CD14-positive monocyte (primary cell): ENCODE measurements around the gene ANKRD65. TPM values are rescaled to one million over a fixed set of nuclear protein-coding genes. Genes with fewer than 3 reads are reported as not detected.
A peak's percentile ranks its signal among the peaks of the same experiment; 100 is the strongest.

Experiments
- DNase-seq, 3 donors: peaks; one replicate each; pipeline ENCODE4 v3.0.0-alpha.2; 2011 to 2022
- H2AFZ ChIP-seq: 2 replicates; pipeline ENCODE4 v1.6.0; 2012; ENCODE audit warnings: mild to moderate bottlenecking, low read depth, low read length, inconsistent platforms; ENCODE audit not compliant: insufficient read depth, poor library complexity, severe bottlenecking
- H3K27ac ChIP-seq, 2 donors: 1 replicate in 1 of 2; 2 replicates in 1 of 2; pipeline ENCODE4 v1.5.1; 2012 to 2013; ENCODE audit warnings: low read length in 2 of 2, control low read depth in 1 of 2, inconsistent platforms in 1 of 2, low read depth in 1 of 2, mild to moderate bottlenecking in 1 of 2
- H3K27me3 ChIP-seq, 2 donors: one replicate each; pipeline versions ENCODE4 v1.6.0 to v1.6.1; 2011 to 2013; ENCODE audit warnings: low read length in 2 of 2; ENCODE audit not compliant: control insufficient read depth in 2 of 2, insufficient read depth in 2 of 2
- H3K36me3 ChIP-seq, 2 donors: replicated peaks in 1 of 2; 1 replicate in 1 of 2; 2 replicates in 1 of 2; pipeline versions ENCODE4 v1.5.1 to v1.6.1; 2012 to 2013; ENCODE audit warnings: low read length in 2 of 2, control low read depth in 1 of 2, inconsistent platforms in 1 of 2, mild to moderate bottlenecking in 1 of 2; ENCODE audit not compliant: insufficient read depth in 2 of 2, control insufficient read depth in 1 of 2
- H3K4me1 ChIP-seq, 2 donors: 1 replicate in 1 of 2; 2 replicates in 1 of 2; pipeline versions ENCODE4 v1.5.1 to v1.6.1; 2012 to 2013; ENCODE audit warnings: low read length in 2 of 2, control low read depth in 1 of 2, inconsistent platforms in 1 of 2, mild to moderate bottlenecking in 1 of 2, moderate library complexity in 1 of 2; ENCODE audit not compliant: insufficient read depth in 2 of 2, control insufficient read depth in 1 of 2
- H3K4me2 ChIP-seq: replicated peaks from 2 replicates; pipeline ENCODE3; 2012; ENCODE audit warnings: low read length, moderate library complexity, mild to moderate bottlenecking; ENCODE audit not compliant: poor library complexity, severe bottlenecking; ENCODE audit errors: extremely low read depth
- H3K4me3 ChIP-seq, 3 experiments: fragments of 200-600 bp in 1 of 3; sonication (generic) in 1 of 3; replicated peaks in 1 of 3; 1 replicate in 2 of 3; 2 replicates in 1 of 3; pipeline ENCODE4 v1.5.1; 2011 to 2013; ENCODE audit warnings: low read length in 3 of 3, mild to moderate bottlenecking in 3 of 3, control low read depth in 2 of 3, low read depth in 2 of 3, inconsistent platforms in 1 of 3, moderate library complexity in 1 of 3
- H3K79me2 ChIP-seq: 2 replicates; pipeline ENCODE4 v1.6.0; 2012; ENCODE audit warnings: mild to moderate bottlenecking, control low read depth, inconsistent platforms, low read length, moderate library complexity; ENCODE audit not compliant: insufficient read depth
- H3K9ac ChIP-seq: 2 replicates; pipeline ENCODE4 v1.6.0; 2017; ENCODE audit warnings: low read length, mild to moderate bottlenecking; ENCODE audit not compliant: insufficient read depth, poor library complexity, severe bottlenecking
- H3K9me3 ChIP-seq, 2 donors: replicated peaks in 1 of 2; 1 replicate in 1 of 2; 2 replicates in 1 of 2; pipeline versions ENCODE4 v1.5.1 to v1.6.1; 2012 to 2013; ENCODE audit warnings: low read length in 2 of 2, control low read depth in 1 of 2; ENCODE audit not compliant: control insufficient read depth in 1 of 2, insufficient read depth in 1 of 2
- H4K20me1 ChIP-seq: 2 replicates; pipeline ENCODE4 v1.6.0; 2012; ENCODE audit warnings: mild to moderate bottlenecking, low read length, control low read depth, moderate library complexity; ENCODE audit not compliant: insufficient read depth
- H3K27ac Mint-ChIP-seq, 7 donors: one replicate each; pipeline ENCODE4 v1.8.0; 2020; ENCODE audit warnings: mild to moderate bottlenecking in 7 of 7, mixed read lengths in 7 of 7, moderate library complexity in 6 of 7, inconsistent platforms in 2 of 7
- H3K27me3 Mint-ChIP-seq, 3 donors: one replicate each; pipeline ENCODE4 v1.8.0; 2021 to 2022; ENCODE audit warnings: low read depth in 3 of 3, mild to moderate bottlenecking in 3 of 3, mixed read lengths in 3 of 3, moderate library complexity in 3 of 3, inconsistent platforms in 1 of 3
- H3K36me3 Mint-ChIP-seq, 2 donors: one replicate each; pipeline ENCODE4 v1.8.0; 2020; ENCODE audit warnings: mixed read lengths in 2 of 2, inconsistent platforms in 1 of 2, mild to moderate bottlenecking in 1 of 2
- H3K4me1 Mint-ChIP-seq: one replicate; pipeline ENCODE4 v1.8.0; 2020; ENCODE audit warnings: mild to moderate bottlenecking, mixed read lengths
- H3K4me3 Mint-ChIP-seq, 2 donors: one replicate each; pipeline ENCODE4 v1.8.0; 2020; ENCODE audit warnings: mild to moderate bottlenecking in 2 of 2, mixed read lengths in 2 of 2, moderate library complexity in 1 of 2
- H3K9me3 Mint-ChIP-seq, 7 donors: one replicate each; pipeline ENCODE4 v1.8.0; 2020 to 2022; ENCODE audit warnings: mixed read lengths in 7 of 7, mild to moderate bottlenecking in 6 of 7, moderate library complexity in 6 of 7, inconsistent platforms in 2 of 7
- WGBS: methylation state at CpG from one replicate; pipeline ENCODE4 v1.1.5; 2013; ENCODE audit warnings: missing lambda C conversion rate; ENCODE audit not compliant: insufficient coverage; 5-methylcytosine and 5-hydroxymethylcytosine counted together
- intact Hi-C, 2 donors: fragments of 100-400 bp; cut with micrococcal nuclease; formaldehyde crosslinking; loops; one replicate each; pipeline versions ENCODE4 v1.15.0 to v1.15.1; 2023
- polyA plus RNA-seq, 3 donors: library from polyadenylated mRNA; depleted of rRNA in 1 of 3; unstranded in 2 of 3; stranded (reverse) in 1 of 3; fragments of 300-500 nt in 2 of 3; fragments of >200 nt in 1 of 3; fragmentation: Illumina TruSeq in 2 of 3; gene quantifications; 1 replicate in 2 of 3; 2 replicates in 1 of 3; pipeline ENCODE4 v1.2.3, GENCODE V29; 2012 to 2021
- TF ChIP-seq, protein P1 (sequence below): fragments of 200-600 bp; IDR thresholded peaks from one replicate; pipeline ENCODE4 v1.8.0; 2022; ENCODE audit warnings: antibody characterized with exemption, mild to moderate bottlenecking

The ANKRD65 gene
- polyA plus RNA-seq, 3 donors: 0.04 TPM; not detected in 2

DNA sequence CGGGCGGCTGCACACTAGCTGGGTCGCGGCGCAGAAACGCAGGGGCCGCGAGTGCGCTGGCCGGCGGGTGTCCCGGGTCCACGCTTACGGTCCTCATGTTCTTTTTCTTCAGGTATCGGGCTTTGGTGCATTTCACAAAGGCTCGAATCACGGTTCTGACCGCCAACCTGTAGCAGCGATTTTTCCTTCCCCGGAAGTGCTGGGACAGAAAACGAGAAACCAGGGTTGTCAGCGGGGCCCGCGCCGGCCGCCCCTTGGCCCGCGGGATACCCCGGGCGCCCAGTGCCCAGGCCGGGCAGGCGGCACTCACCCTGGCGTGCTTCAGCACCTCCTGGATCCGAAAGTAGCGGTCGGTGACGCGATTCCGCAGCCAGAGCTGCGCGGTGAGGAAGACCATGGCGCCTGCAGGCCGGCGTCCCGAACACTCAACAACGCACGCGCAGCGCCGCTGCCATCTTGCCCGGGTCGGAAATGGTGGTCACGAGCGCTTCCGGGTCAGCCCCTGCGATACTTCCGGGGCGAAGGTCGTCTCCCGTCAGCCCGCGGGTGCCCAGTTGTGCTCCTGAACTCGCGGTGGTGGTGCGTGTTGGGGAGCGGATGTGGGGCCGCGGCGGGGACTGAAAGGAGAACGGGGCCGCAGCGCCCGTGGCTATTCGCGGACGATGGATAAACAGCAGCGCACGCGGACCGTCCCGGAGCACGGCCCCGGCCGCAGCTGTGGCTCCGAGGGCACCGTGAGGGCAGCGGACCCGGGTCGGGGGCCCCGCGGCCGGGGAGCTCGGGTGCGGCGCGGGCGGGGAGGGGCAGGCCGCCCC is 14.0 kb downstream of the ANKRD65 start, which contains the start of gene MRPL20:
Gene MRPL20, minus strand, starts transcription at position 473 of the 815 bp plus-strand sequence. Its CDS starts 76 bp downstream, at position 397.
- under 1% methylated on average over 97 of the region's 98 CpGs for WGBS
- peak within 1 kb of the TSS; percentile 88 for H2AFZ ChIP-seq
- peak within 1 kb of the TSS; percentile 73 to 99 (median 73) for H3K4me3 ChIP-seq
- H3K27ac ChIP-seq: peak within 1 kb of the TSS; percentile 51 to 94
- peak; percentile 94 to 95 (median 94) for DNase-seq
- H3K9me3 Mint-ChIP-seq: peaks cover 1 to 14% (median 7%) of the 10 kb centered on the region in 7 donors
- H3K27me3 ChIP-seq: no peaks in the 10 kb centered on the region
- peak within 1 kb of the TSS; percentile 96 for H3K9ac ChIP-seq
- H3K4me2 ChIP-seq: peak within 1 kb of the TSS; percentile 95
- peak within 1 kb of the TSS; percentile 80 to 95 (median 86) for H3K27ac Mint-ChIP-seq
- H3K4me1 ChIP-seq: peaks cover 17 to 23% of the 10 kb centered on the region in 2 donors
- peaks cover 17% of the 10 kb centered on the region for H4K20me1 ChIP-seq
- H3K4me1 Mint-ChIP-seq: peaks cover 21% of the 10 kb centered on the region
- H3K27me3 Mint-ChIP-seq: peaks cover 0 to 2% (median 0%) of the 10 kb centered on the region in 3 donors
- peaks cover 5 to 9% of the 10 kb centered on the region in 2 donors for H3K9me3 ChIP-seq
- intact Hi-C loops: loop anchor here in 1 of 2 donors (1.0 kb wide), 1 partner anchor 9 kb away; no protein-coding TSS in a partner anchor
- peaks cover 29 to 37% of the 10 kb centered on the region in 2 donors for H3K36me3 ChIP-seq
- H3K79me2 ChIP-seq: peaks cover 51% of the 10 kb centered on the region
- H3K36me3 Mint-ChIP-seq: peaks cover 31 to 47% of the 10 kb centered on the region in 2 donors
- H3K4me3 Mint-ChIP-seq: peak within 1 kb of the TSS; percentile 84 to 91
- TF ChIP-seq, protein P1, sequence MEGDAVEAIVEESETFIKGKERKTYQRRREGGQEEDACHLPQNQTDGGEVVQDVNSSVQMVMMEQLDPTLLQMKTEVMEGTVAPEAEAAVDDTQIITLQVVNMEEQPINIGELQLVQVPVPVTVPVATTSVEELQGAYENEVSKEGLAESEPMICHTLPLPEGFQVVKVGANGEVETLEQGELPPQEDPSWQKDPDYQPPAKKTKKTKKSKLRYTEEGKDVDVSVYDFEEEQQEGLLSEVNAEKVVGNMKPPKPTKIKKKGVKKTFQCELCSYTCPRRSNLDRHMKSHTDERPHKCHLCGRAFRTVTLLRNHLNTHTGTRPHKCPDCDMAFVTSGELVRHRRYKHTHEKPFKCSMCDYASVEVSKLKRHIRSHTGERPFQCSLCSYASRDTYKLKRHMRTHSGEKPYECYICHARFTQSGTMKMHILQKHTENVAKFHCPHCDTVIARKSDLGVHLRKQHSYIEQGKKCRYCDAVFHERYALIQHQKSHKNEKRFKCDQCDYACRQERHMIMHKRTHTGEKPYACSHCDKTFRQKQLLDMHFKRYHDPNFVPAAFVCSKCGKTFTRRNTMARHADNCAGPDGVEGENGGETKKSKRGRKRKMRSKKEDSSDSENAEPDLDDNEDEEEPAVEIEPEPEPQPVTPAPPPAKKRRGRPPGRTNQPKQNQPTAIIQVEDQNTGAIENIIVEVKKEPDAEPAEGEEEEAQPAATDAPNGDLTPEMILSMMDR: no peak

DNA sequence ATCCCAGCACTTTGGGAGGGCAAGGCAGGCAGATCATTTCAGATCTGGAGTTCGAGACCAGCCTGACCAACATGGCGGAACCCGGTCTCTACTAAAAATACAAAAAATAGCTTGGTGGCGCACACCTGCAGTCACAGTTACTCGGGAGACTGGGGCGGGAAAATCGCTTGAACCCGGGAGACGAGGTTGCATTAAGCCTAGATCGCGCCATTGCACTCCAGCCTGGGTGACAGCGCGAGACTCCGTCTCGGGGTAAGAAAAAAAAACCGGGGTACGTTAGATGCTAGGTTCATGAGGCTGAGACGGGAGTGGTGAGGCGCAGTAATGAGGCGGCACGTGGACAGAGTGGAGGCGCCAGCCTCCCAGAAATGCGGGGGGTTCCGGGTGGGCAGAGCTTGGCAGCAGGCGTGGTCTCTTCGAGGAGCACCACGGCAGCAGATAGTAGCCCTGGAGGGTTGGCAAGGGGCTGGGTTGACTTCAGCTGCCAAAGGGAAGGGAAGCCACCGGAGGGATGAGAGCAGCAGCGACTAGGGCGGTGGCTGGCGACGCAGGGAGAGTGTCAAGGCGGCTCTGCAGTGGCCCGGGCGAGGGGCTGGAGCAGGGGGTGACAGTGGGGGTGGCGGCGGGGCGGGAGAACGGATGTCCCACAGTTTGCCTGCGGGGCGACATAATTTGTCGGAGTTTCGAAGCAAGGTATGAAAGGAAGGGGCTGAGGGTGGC is 14.8 kb downstream of the ANKRD65 start:
- 44% methylated on average over 43 of the region's 43 CpGs for WGBS
- peaks cover 39 to 52% of the 10 kb centered on the region in 2 donors for H3K36me3 Mint-ChIP-seq
- H4K20me1 ChIP-seq: peaks cover 25% of the 10 kb centered on the region
- DNase-seq: no peak
- peak overlapping the region; percentile 51 to 94 for H3K27ac ChIP-seq
- intact Hi-C loops: loop anchor here in 1 of 2 donors (1.0 kb wide), 1 partner anchor 8 kb away; no protein-coding TSS in a partner anchor
- no peaks in the 10 kb centered on the region for H3K27me3 ChIP-seq
- peak overlapping the region; percentile 96 for H3K9ac ChIP-seq
- H3K4me2 ChIP-seq: peak overlapping the region; percentile 95
- TF ChIP-seq, protein P1: no peak
- H2AFZ ChIP-seq: peak overlapping the region; percentile 88
- H3K4me1 Mint-ChIP-seq: peaks cover 24% of the 10 kb centered on the region
- peaks cover 0 to 1% of the 10 kb centered on the region in 2 donors for H3K9me3 ChIP-seq
- peaks cover 17 to 23% of the 10 kb centered on the region in 2 donors for H3K4me1 ChIP-seq
- H3K27me3 Mint-ChIP-seq: no peaks in the 10 kb centered on the region
- peaks cover 0 to 7% (median under 1%) of the 10 kb centered on the region in 7 donors for H3K9me3 Mint-ChIP-seq
- peaks cover 36 to 45% of the 10 kb centered on the region in 2 donors for H3K36me3 ChIP-seq
- H3K79me2 ChIP-seq: peaks cover 59% of the 10 kb centered on the region
- H3K4me3 Mint-ChIP-seq: peak overlapping the region; percentile 84 to 91
- peak overlapping the region; percentile 73 to 99 (median 73) for H3K4me3 ChIP-seq
- peak overlapping the region; percentile 80 to 95 (median 86) for H3K27ac Mint-ChIP-seq
